IPS-18a (cell line): ENCODE results near the gene FJX1.
A peak's percentile ranks its signal among the peaks of the same experiment; 100 is the strongest.
"Not testable (repeated sequence)": the region's sequence is repeated elsewhere in the genome, so short reads cannot be mapped to it uniquely, and the experiment has no call there.

Experiments
- H3K27ac ChIP-seq: one replicate; pipeline ENCODE4 v1.5.1; 2013; ENCODE audit warnings: low read length
- H3K27me3 ChIP-seq: one replicate; pipeline ENCODE4 v1.6.1; 2013; ENCODE audit warnings: mild to moderate bottlenecking, low read length; ENCODE audit not compliant: control insufficient read depth, insufficient read depth
- H3K36me3 ChIP-seq: one replicate; pipeline ENCODE4 v1.6.1; 2013; ENCODE audit warnings: low read depth, low read length; ENCODE audit not compliant: control insufficient read depth
- H3K4me1 ChIP-seq: one replicate; pipeline ENCODE4 v1.6.1; 2013; ENCODE audit warnings: low read depth, low read length; ENCODE audit not compliant: control insufficient read depth
- H3K4me3 ChIP-seq: one replicate; pipeline ENCODE4 v1.5.1; 2013; ENCODE audit warnings: low read length
- H3K9ac ChIP-seq: one replicate; pipeline ENCODE4 v1.6.1; 2013; ENCODE audit warnings: mild to moderate bottlenecking, low read length, moderate library complexity
- H3K9me3 ChIP-seq: one replicate; pipeline ENCODE4 v1.6.1; 2013; ENCODE audit warnings: low read depth, low read length; ENCODE audit not compliant: control insufficient read depth

Gene FJX1

GRCh38 chr11:35639591-35640179, 21.4 kb downstream of the FJX1 start:
- Histone ChIP-seq H3K9me3 (no peaks in the 10 kb centered on the region), H3K4me3 (no peak overlapping the region), H3K9ac (no peak overlapping the region), H3K4me1 (peaks cover 6% of the 10 kb centered on the region), H3K27ac (no peak overlapping the region), H3K36me3 (no peaks in the 10 kb centered on the region), H3K27me3 (no peaks in the 10 kb centered on the region)

- Histone ChIP-seq H3K4me1 (peaks cover 6% of the 10 kb centered on the region), H3K36me3 (no peaks in the 10 kb centered on the region), H3K9me3 (no peaks in the 10 kb centered on the region), H3K9ac (no peak overlapping the region), H3K27me3 (no peaks in the 10 kb centered on the region), H3K27ac (no peak overlapping the region), H3K4me3 (no peak overlapping the region)
These were observed 23.1 kb downstream of the FJX1 start for GRCh38 chr11:35641171-35641897.

- Histone ChIP-seq H3K4me1 (peaks cover 6% of the 10 kb centered on the region), H3K4me3 (no peak overlapping the region), H3K9ac (no peak overlapping the region), H3K27me3 (no peaks in the 10 kb centered on the region), H3K9me3 (no peaks in the 10 kb centered on the region), H3K36me3 (no peaks in the 10 kb centered on the region), H3K27ac (no peak overlapping the region)
These were observed 23.7 kb downstream of the FJX1 start for GRCh38 chr11:35641964-35642363.

- no peaks in the 10 kb centered on the region for H3K4me1 ChIP-seq
- H3K9me3 ChIP-seq: no peaks in the 10 kb centered on the region
- H3K4me3 ChIP-seq: no peak overlapping the region
- no peak overlapping the region for H3K9ac ChIP-seq
- no peaks in the 10 kb centered on the region for H3K27me3 ChIP-seq
- H3K36me3 ChIP-seq: no peaks in the 10 kb centered on the region
- H3K27ac ChIP-seq: no peak overlapping the region
These were observed 29.3 kb downstream of the FJX1 start for GRCh38 chr11:35647421-35648093.

GRCh38 chr11:35650006-35650405, 31.7 kb downstream of the FJX1 start:
- no peaks in the 10 kb centered on the region for H3K9me3 ChIP-seq
- H3K9ac ChIP-seq: no peak overlapping the region
- H3K36me3 ChIP-seq: no peaks in the 10 kb centered on the region
- peaks cover 10% of the 10 kb centered on the region for H3K27me3 ChIP-seq
- H3K4me1 ChIP-seq: peaks cover 6% of the 10 kb centered on the region
- no peak overlapping the region for H3K4me3 ChIP-seq
- H3K27ac ChIP-seq: no peak overlapping the region

GRCh38 chr11:35650467-35650866, 32.2 kb downstream of the FJX1 start:
- H3K4me1 ChIP-seq: peaks cover 10% of the 10 kb centered on the region
- H3K36me3 ChIP-seq: no peaks in the 10 kb centered on the region
- H3K27me3 ChIP-seq: peaks cover 15% of the 10 kb centered on the region
- no peaks in the 10 kb centered on the region for H3K9me3 ChIP-seq
- H3K4me3 ChIP-seq: no peak overlapping the region
- no peak overlapping the region for H3K9ac ChIP-seq
- H3K27ac ChIP-seq: no peak overlapping the region

GRCh38 chr11:35651263-35651662, 33.0 kb downstream of the FJX1 start:
- Histone ChIP-seq H3K27me3 (peaks cover 23% of the 10 kb centered on the region), H3K27ac (no peak overlapping the region), H3K9me3 (no peaks in the 10 kb centered on the region), H3K36me3 (no peaks in the 10 kb centered on the region), H3K4me1 (peaks cover 15% of the 10 kb centered on the region), H3K9ac (no peak overlapping the region), H3K4me3 (no peak overlapping the region)

- not testable (repeated sequence) for H3K4me3 ChIP-seq, H3K27ac ChIP-seq, H3K9me3 ChIP-seq, H3K36me3 ChIP-seq, H3K9ac ChIP-seq
- Histone ChIP-seq H3K27me3 (peaks cover 28% of the 10 kb centered on the region), H3K4me1 (peaks cover 15% of the 10 kb centered on the region)
These were observed 34.5 kb downstream of the FJX1 start for GRCh38 chr11:35652786-35653185.

GRCh38 chr11:35654711-35655110, 36.5 kb downstream of the FJX1 start:
- Histone ChIP-seq H3K9me3 (no peaks in the 10 kb centered on the region), H3K9ac (no peak overlapping the region), H3K36me3 (no peaks in the 10 kb centered on the region), H3K4me1 (peaks cover 15% of the 10 kb centered on the region), H3K27ac (no peak overlapping the region), H3K27me3 (peaks cover 33% of the 10 kb centered on the region), H3K4me3 (peak overlapping the region; percentile 29)

- no peak overlapping the region for H3K27ac ChIP-seq
- no peak overlapping the region for H3K9ac ChIP-seq
- no peak overlapping the region for H3K4me3 ChIP-seq
- peaks cover 15% of the 10 kb centered on the region for H3K4me1 ChIP-seq
- peaks cover 38% of the 10 kb centered on the region for H3K27me3 ChIP-seq
- no peaks in the 10 kb centered on the region for H3K36me3 ChIP-seq
- H3K9me3 ChIP-seq: no peaks in the 10 kb centered on the region
These were observed 37.0 kb downstream of the FJX1 start for GRCh38 chr11:35655254-35655653.

GRCh38 chr11:35655856-35656255, 37.6 kb downstream of the FJX1 start:
- H3K9me3 ChIP-seq: no peaks in the 10 kb centered on the region
- H3K9ac ChIP-seq: no peak overlapping the region
- peaks cover 39% of the 10 kb centered on the region for H3K27me3 ChIP-seq

More at GRCh38 chr11:35655856-35656255, 37.6 kb downstream of the FJX1 start:
- Histone ChIP-seq H3K36me3 (no peaks in the 10 kb centered on the region), H3K27ac (no peak overlapping the region), H3K4me1 (peaks cover 15% of the 10 kb centered on the region), H3K4me3 (no peak overlapping the region)
